Upper lobe of right lung (tissue), 1 donor: ENCODE data around the gene STAT6. TPM values are rescaled to one million over a fixed set of nuclear protein-coding genes. Genes with fewer than 3 reads are reported as not detected.

Experiments
- ATAC-seq: fragments of 200-7000 bp; cut with Tn5 transposase; one replicate; pipeline ENCODE4 v1.9.1; 2020; ENCODE audit warnings: mild to moderate bottlenecking, moderate library complexity
- DNase-seq: peaks from one replicate; pipeline ENCODE4 v3.0.0-alpha.2; 2020
- H3K27ac ChIP-seq: fragments of 200-600 bp; one replicate; pipeline ENCODE4 v1.8.0; 2022
- H3K27me3 ChIP-seq: fragments of 200-600 bp; one replicate; pipeline ENCODE4 v1.8.0; 2022; ENCODE audit warnings: mild to moderate bottlenecking
- H3K36me3 ChIP-seq: fragments of 200-600 bp; one replicate; pipeline ENCODE4 v1.8.0; 2022
- H3K4me1 ChIP-seq: fragments of 200-600 bp; one replicate; pipeline ENCODE4 v1.8.0; 2022
- H3K4me3 ChIP-seq: fragments of 200-600 bp; one replicate; pipeline ENCODE4 v1.8.0; 2022; ENCODE audit warnings: mild to moderate bottlenecking
- H3K9me3 ChIP-seq: fragments of 200-600 bp; one replicate; pipeline ENCODE4 v1.8.0; 2022
- CTCF ChIP-seq: fragments of 200-600 bp; IDR thresholded peaks from one replicate; pipeline ENCODE4 v1.8.0; 2022; ENCODE audit warnings: antibody characterized with exemption
- intact Hi-C: fragments of 100-400 bp; cut with DNase I; formaldehyde crosslinking; loops from one replicate; pipeline ENCODE4 v1.11.0; 2022
- total RNA-seq: library from RNA; stranded (reverse); fragmentation: NEBNext Ultra II Directional; extraction: Animal tissue kit (Norgen Biotek cat#: 25700); gene quantifications from one replicate; pipeline ENCODE4 v1.2.1, GENCODE V29; 2021
- donor health status: DM: no; HTN: yes; CAD: no; lungs with severe emphysema.

The STAT6 gene
- total RNA-seq, 1 donor from 2014 or later = 230 TPM

GRCh38 chr12:57088354-57089270, 22.6 kb downstream of the STAT6 start, which contains the start of gene NAB2:
Gene NAB2, plus strand, starts transcription at chr12:57089114. Its CDS starts 158 bp downstream, at chr12:57089272.
- Histone ChIP-seq H3K4me3 (peak within 1 kb of the TSS; percentile 88), H3K9me3 (no peaks in the 10 kb centered on the region), H3K36me3 (peaks cover 22% of the 10 kb centered on the region), H3K27me3 (no peaks in the 10 kb centered on the region), H3K4me1 (peaks cover 39% of the 10 kb centered on the region), H3K27ac (peak within 1 kb of the TSS; percentile 99)
- peak; percentile 99 for DNase-seq
- intact Hi-C loops = no loop called here
- peak; percentile 79 for ATAC-seq
- TF ChIP-seq CTCF = no peak

DNA sequence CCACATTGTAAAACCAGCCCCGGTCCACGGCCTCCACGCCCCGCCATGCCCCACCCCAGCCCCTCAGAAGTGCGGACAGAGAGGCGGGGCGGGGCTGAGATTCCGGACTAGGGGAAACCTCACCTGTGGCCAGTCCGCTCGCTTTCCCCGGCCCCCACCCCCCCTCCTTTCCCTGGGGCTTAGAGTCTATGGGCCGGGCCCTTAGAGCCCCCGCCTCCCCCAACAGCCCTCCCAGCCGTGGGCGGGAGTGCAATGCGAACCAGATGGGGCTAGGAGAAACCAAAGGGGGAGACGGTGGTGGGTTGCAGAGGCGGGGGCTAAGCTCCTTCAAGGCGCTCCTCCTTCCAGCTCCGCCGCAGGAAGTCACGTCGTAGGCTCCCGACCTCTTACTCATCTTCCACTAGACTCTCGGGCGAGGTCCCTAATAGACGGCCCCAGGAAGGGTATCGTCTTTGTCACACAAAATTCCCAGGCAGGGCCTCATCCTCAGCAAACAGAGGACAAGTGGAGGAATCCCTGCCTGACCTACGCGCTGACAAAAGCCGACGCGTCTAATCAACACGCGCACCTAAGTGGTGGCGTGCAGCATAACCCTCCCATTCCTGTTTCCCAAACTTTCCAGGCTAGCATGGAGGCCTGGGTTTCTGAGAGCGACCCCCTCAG, 23.3 kb downstream of the STAT6 start:
- peak; percentile 65 for ATAC-seq
- Histone ChIP-seq H3K27me3 (no peaks in the 10 kb centered on the region), H3K9me3 (no peaks in the 10 kb centered on the region), H3K36me3 (peaks cover 20% of the 10 kb centered on the region), H3K4me1 (peaks cover 31% of the 10 kb centered on the region), H3K27ac (peak overlapping the region; percentile 99), H3K4me3 (peak overlapping the region; percentile 63)
- peak; percentile 97 for DNase-seq
- no peak for TF ChIP-seq CTCF
- intact Hi-C loops = no loop called here

GRCh38 chr12:57087010-57087690, 24.0 kb downstream of the STAT6 start:
- peaks cover 29% of the 10 kb centered on the region for H3K4me1 ChIP-seq
- peak overlapping the region; percentile 63 for H3K4me3 ChIP-seq
- no peaks in the 10 kb centered on the region for H3K27me3 ChIP-seq
- DNase-seq (peak; percentile 97), ATAC-seq (peak; percentile 71)
- intact Hi-C loops = no loop called here
- no peak for TF ChIP-seq CTCF
- peaks cover 13% of the 10 kb centered on the region for H3K36me3 ChIP-seq
- peak overlapping the region; percentile 99 for H3K27ac ChIP-seq
- H3K9me3 ChIP-seq = no peaks in the 10 kb centered on the region

GRCh38 chr12:57086493-57087009, 24.6 kb downstream of the STAT6 start:
- DNase-seq = peak; percentile 87
- Histone ChIP-seq H3K9me3 (no peaks in the 10 kb centered on the region), H3K27me3 (no peaks in the 10 kb centered on the region), H3K4me3 (peak overlapping the region; percentile 63), H3K36me3 (peaks cover 7% of the 10 kb centered on the region), H3K4me1 (peaks cover 24% of the 10 kb centered on the region), H3K27ac (peak overlapping the region; percentile 99)
- intact Hi-C loops = no loop called here
- no peak for ATAC-seq
- peak; percentile 52 for TF ChIP-seq CTCF

DNA sequence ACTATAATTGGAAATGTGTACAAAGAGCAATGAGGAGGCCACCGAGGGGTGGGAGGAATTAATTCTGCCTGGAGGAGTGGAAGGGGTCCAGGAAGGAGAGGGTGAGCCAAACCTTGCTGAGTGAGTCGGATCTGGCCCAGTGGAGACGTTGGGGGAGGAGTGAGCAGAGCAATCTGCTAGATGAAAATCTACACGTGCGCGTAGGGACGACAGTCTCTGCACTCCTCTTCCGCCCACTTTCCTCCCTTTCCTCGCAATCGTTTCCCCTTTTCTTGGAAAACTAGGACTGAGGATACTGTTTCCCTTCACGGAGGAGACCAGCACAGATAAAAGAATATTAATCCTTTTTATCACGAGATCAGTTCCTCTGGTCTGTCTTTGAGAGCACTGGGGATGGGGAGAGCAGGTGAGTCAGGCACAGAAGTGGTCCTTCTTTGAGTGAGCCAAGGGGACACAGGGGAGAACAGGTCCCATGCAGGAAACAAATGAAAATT, 25.1 kb downstream of the STAT6 start:
- peak overlapping the region; percentile 63 for H3K4me3 ChIP-seq
- no peaks in the 10 kb centered on the region for H3K9me3 ChIP-seq
- no peaks in the 10 kb centered on the region for H3K27me3 ChIP-seq
- DNase-seq (no peak), ATAC-seq (no peak)
- TF ChIP-seq CTCF = no peak
- peaks cover 2% of the 10 kb centered on the region for H3K36me3 ChIP-seq
- H3K27ac ChIP-seq = peak overlapping the region; percentile 99
- intact Hi-C loops = no loop called here
- peaks cover 19% of the 10 kb centered on the region for H3K4me1 ChIP-seq
